ENCODE measurements around the gene TOX2.

DNA sequence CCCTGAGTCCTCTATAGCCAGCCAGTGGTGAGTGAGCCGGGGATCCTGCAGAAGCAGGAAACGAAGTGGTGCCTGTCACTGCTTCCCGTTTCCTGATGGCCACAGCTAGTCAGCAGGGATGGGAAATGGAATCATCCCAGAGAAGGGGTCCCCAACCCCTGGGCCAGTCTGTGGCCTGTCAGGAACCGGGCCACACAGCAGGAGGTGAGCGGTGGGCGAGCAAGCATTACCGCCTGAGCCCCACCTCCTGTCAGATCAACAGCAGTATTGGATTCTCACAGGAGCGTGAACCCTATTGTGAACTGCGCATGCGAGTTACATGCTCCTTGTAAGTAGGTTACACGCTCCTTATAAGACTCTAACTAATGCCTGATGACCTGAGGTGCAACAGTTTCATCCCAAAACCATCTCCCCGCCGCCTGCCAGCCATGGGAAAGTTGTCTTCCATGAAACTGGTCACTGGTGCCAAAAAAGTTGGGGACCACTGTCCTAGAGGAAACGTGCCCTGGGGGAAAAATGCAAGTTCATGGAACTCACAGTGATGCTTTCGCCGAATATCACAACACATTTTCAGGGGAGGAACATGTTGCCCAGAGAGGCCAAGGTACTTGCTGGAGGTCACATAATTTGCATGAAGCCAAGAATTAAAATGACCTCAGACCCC lies 158.5 kb downstream of the TOX2 start:
- TF ChIP-seq, protein P1, sequence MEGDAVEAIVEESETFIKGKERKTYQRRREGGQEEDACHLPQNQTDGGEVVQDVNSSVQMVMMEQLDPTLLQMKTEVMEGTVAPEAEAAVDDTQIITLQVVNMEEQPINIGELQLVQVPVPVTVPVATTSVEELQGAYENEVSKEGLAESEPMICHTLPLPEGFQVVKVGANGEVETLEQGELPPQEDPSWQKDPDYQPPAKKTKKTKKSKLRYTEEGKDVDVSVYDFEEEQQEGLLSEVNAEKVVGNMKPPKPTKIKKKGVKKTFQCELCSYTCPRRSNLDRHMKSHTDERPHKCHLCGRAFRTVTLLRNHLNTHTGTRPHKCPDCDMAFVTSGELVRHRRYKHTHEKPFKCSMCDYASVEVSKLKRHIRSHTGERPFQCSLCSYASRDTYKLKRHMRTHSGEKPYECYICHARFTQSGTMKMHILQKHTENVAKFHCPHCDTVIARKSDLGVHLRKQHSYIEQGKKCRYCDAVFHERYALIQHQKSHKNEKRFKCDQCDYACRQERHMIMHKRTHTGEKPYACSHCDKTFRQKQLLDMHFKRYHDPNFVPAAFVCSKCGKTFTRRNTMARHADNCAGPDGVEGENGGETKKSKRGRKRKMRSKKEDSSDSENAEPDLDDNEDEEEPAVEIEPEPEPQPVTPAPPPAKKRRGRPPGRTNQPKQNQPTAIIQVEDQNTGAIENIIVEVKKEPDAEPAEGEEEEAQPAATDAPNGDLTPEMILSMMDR (conservative IDR thresholded peaks at IDR 0.05; ENCODE audit: low read depth, low read length) = no peak
- TF ChIP-seq, protein P2, sequence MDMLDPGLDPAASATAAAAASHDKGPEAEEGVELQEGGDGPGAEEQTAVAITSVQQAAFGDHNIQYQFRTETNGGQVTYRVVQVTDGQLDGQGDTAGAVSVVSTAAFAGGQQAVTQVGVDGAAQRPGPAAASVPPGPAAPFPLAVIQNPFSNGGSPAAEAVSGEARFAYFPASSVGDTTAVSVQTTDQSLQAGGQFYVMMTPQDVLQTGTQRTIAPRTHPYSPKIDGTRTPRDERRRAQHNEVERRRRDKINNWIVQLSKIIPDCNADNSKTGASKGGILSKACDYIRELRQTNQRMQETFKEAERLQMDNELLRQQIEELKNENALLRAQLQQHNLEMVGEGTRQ (IDR thresholded peaks at IDR 0.05; ENCODE audit: low read depth, low read length) = no peak
- TF ChIP-seq RFX5 (IDR thresholded peaks at IDR 0.05; ENCODE audit: low read depth, low read length) (no peak), POLR2A (IDR thresholded peaks at IDR 0.05; ENCODE audit: low read depth, low read length) (no peak), CEBPB (IDR thresholded peaks at IDR 0.05; ENCODE audit: low read depth, low read length) (no peak), RAD21 (IDR thresholded peaks at IDR 0.05; ENCODE audit: low read length) (no peak)

Data from IMR-90 (cell line).